ENCODE data around the gene MAML3. TPM values are rescaled to one million over a fixed set of nuclear protein-coding genes. Genes with fewer than 3 reads are reported as not detected.

MAML3 gene
- total and polyA plus RNA-seq, 4 experiments from 2014 or later: 0.15 to 3.7 (median 1.7) TPM

GRCh38 chr4:139880841-139881240 is 273.1 kb downstream of the MAML3 start:
- Histone ChIP-seq H3K9me3 (ENCODE audit: control insufficient read depth in 1 of 2, low read length in 2 of 2) (no peaks in the 10 kb centered on the region), H3K36me3 (ENCODE audit: insufficient read depth, low read length) (no peaks in the 10 kb centered on the region), H3K4me1 (ENCODE audit: insufficient read depth, low read length) (no peaks in the 10 kb centered on the region), H3K4me3 (ENCODE audit: low read length in 2 of 2) (no peak overlapping the region), H3K27ac (ENCODE audit: low read depth, low read length) (no peak overlapping the region), H3K27me3 (ENCODE audit: insufficient read depth, low read length) (no peaks in the 10 kb centered on the region)
- peaks cover 0 to 4% of the 10 kb centered on the region in 2 donors for H3K36me3 Mint-ChIP-seq
- DNase-seq: no peak
- no peak overlapping the region for H3K27ac Mint-ChIP-seq
- H3K27me3 Mint-ChIP-seq: no peaks in the 10 kb centered on the region
- POLR2A ChIA-PET (ENCODE audit: partially characterized antibody): no interaction called here
- intact Hi-C loops (cut with micrococcal nuclease): no loop called here
- CTCF ChIA-PET (ENCODE audit: partially characterized antibody): no interaction called here
- no peaks in the 10 kb centered on the region for H3K4me1 Mint-ChIP-seq
- peaks cover 0 to 3% (median 2%) of the 10 kb centered on the region in 8 donors for H3K9me3 Mint-ChIP-seq
- H3K4me3 Mint-ChIP-seq: no peak overlapping the region

GRCh38 chr4:139878050-139878449 is 275.9 kb downstream of the MAML3 start:
- no peak overlapping the region for H3K4me3 ChIP-seq (ENCODE audit: low read length in 2 of 2)
- intact Hi-C loops (cut with micrococcal nuclease): no loop called here
- no peaks in the 10 kb centered on the region for H3K4me1 ChIP-seq (ENCODE audit: insufficient read depth, low read length)
- no peak overlapping the region for H3K27ac ChIP-seq (ENCODE audit: low read depth, low read length)
- DNase-seq: no peak
- H3K36me3 Mint-ChIP-seq: no peaks in the 10 kb centered on the region
- H3K27me3 ChIP-seq (ENCODE audit: insufficient read depth, low read length): no peaks in the 10 kb centered on the region
- H3K4me1 Mint-ChIP-seq: no peaks in the 10 kb centered on the region
- no peaks in the 10 kb centered on the region for H3K36me3 ChIP-seq (ENCODE audit: insufficient read depth, low read length)
- H3K9me3 ChIP-seq (ENCODE audit: control insufficient read depth in 1 of 2, low read length in 2 of 2): no peaks in the 10 kb centered on the region
- no peak overlapping the region for H3K27ac Mint-ChIP-seq
- POLR2A ChIA-PET (ENCODE audit: partially characterized antibody): no interaction called here
- H3K4me3 Mint-ChIP-seq: no peak overlapping the region
- H3K9me3 Mint-ChIP-seq: peaks cover 0 to 8% (median 0%) of the 10 kb centered on the region in 8 donors
- CTCF ChIA-PET (ENCODE audit: partially characterized antibody): no interaction called here
- H3K27me3 Mint-ChIP-seq: no peaks in the 10 kb centered on the region

- peaks cover 0 to 5% (median 0%) of the 10 kb centered on the region in 8 donors for H3K9me3 Mint-ChIP-seq
- Histone ChIP-seq H3K4me3 (ENCODE audit: low read length in 2 of 2) (no peak overlapping the region), H3K27me3 (ENCODE audit: insufficient read depth, low read length) (no peaks in the 10 kb centered on the region), H3K36me3 (ENCODE audit: insufficient read depth, low read length) (no peaks in the 10 kb centered on the region), H3K27ac (ENCODE audit: low read depth, low read length) (no peak overlapping the region), H3K9me3 (ENCODE audit: control insufficient read depth in 1 of 2, low read length in 2 of 2) (no peaks in the 10 kb centered on the region), H3K4me1 (ENCODE audit: insufficient read depth, low read length) (no peaks in the 10 kb centered on the region)
- H3K36me3 Mint-ChIP-seq: no peaks in the 10 kb centered on the region
- CTCF ChIA-PET (ENCODE audit: partially characterized antibody): no interaction called here
- no peak overlapping the region for H3K4me3 Mint-ChIP-seq
- POLR2A ChIA-PET (ENCODE audit: partially characterized antibody): interaction anchor here (0.6 kb wide), 1 partner anchor 72 kb away, joined by 3 read pairs; no protein-coding TSS in a partner anchor
- no peaks in the 10 kb centered on the region for H3K4me1 Mint-ChIP-seq
- no peak overlapping the region for H3K27ac Mint-ChIP-seq
- no peaks in the 10 kb centered on the region for H3K27me3 Mint-ChIP-seq
- no peak for DNase-seq
- intact Hi-C loops (cut with micrococcal nuclease): no loop called here
Observed at GRCh38 chr4:139876337-139876941, 277.5 kb downstream of the MAML3 start.

DNA sequence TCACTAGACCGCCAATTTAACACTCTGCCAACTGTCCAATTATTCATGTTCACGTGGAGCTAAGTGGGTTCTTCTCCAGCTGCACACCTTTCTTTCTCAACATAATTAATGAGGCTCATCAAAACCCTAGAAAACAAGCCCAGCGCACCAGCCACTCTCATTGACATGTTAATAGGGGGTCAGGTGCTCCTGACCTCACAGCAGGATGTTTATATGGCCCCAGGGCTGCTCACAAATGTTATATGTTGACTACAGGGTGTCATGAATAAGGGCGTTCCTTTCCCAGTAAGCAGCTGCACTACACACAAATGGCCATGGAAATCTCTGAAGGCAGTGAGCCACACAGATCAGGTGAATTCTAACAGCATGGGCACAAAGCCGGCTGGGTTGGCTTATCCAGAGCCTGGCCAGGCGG is 278.6 kb downstream of the MAML3 start:
- POLR2A ChIA-PET (ENCODE audit: partially characterized antibody): no interaction called here
- no peaks in the 10 kb centered on the region for H3K4me1 Mint-ChIP-seq

DNA sequence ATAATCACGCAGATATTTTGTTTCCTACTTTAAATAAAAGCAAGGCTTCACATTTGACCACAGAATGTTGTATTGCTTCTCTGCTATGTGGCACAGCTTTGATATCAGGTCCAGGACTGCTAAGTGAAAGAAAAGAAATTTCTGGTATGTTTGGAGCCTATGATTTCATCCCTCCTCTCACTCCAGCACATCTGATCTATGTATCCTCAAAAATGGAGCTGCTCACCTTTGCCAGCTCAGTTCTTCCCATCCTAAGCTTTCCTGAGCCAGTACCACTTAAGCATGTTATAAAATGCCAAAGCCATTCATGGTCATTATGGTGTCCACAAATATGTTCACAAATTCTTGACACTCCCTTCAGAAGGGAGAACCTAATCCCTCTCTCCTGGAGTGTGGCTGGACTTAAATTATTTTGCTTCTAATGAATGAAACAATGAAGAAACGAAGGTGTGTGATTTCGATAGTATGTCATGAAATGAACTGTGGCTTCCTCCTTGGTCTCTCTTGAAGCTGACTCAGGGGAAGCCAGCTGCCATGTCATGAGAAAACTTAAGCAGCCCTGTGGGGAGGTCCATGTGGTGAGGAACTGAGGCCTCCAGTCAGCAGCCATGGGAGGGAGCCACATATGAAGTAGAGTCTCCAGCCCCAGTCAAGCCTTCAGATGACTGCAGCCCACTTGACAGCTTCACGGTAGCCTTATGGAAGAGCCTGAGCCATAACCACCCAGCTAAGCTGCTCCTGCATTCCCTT is 280.7 kb downstream of the MAML3 start:
- Mint-ChIP-seq H3K27ac (peak overlapping the region in 1 of 7 donors; percentile 42), H3K9me3 (peaks cover 0 to 5% (median 0%) of the 10 kb centered on the region in 8 donors), H3K4me1 (no peaks in the 10 kb centered on the region), H3K36me3 (no peaks in the 10 kb centered on the region), H3K27me3 (no peaks in the 10 kb centered on the region), H3K4me3 (no peak overlapping the region)
- Histone ChIP-seq H3K27ac (ENCODE audit: low read depth, low read length) (no peak overlapping the region), H3K4me3 (ENCODE audit: low read length in 2 of 2) (no peak overlapping the region), H3K36me3 (ENCODE audit: insufficient read depth, low read length) (no peaks in the 10 kb centered on the region), H3K27me3 (ENCODE audit: insufficient read depth, low read length) (no peaks in the 10 kb centered on the region), H3K9me3 (ENCODE audit: control insufficient read depth in 1 of 2, low read length in 2 of 2) (no peaks in the 10 kb centered on the region), H3K4me1 (ENCODE audit: insufficient read depth, low read length) (no peaks in the 10 kb centered on the region)
- intact Hi-C loops (cut with micrococcal nuclease): no loop called here
- ChIA-PET CTCF (ENCODE audit: partially characterized antibody) (no interaction called here), POLR2A (ENCODE audit: partially characterized antibody) (interaction anchor here (0.6 kb wide), 1 partner anchor 10 kb away, joined by 3 read pairs; no protein-coding TSS in a partner anchor)
- no peak for DNase-seq

More for the DNA sequence above, 278.6 kb downstream of the MAML3 start:
- Histone ChIP-seq H3K4me3 (ENCODE audit: low read length in 2 of 2) (no peak overlapping the region), H3K9me3 (ENCODE audit: control insufficient read depth in 1 of 2, low read length in 2 of 2) (no peaks in the 10 kb centered on the region), H3K27me3 (ENCODE audit: insufficient read depth, low read length) (no peaks in the 10 kb centered on the region), H3K27ac (ENCODE audit: low read depth, low read length) (no peak overlapping the region), H3K4me1 (ENCODE audit: insufficient read depth, low read length) (no peaks in the 10 kb centered on the region), H3K36me3 (ENCODE audit: insufficient read depth, low read length) (no peaks in the 10 kb centered on the region)
- H3K27me3 Mint-ChIP-seq: no peaks in the 10 kb centered on the region
- H3K36me3 Mint-ChIP-seq: no peaks in the 10 kb centered on the region
- CTCF ChIA-PET (ENCODE audit: partially characterized antibody): interaction anchor here (0.5 kb wide), 1 partner anchor 105 kb away, joined by 3 read pairs; no protein-coding TSS in a partner anchor
- no peak overlapping the region for H3K4me3 Mint-ChIP-seq
- intact Hi-C loops (cut with micrococcal nuclease): no loop called here
- peaks cover 0 to 5% (median 0%) of the 10 kb centered on the region in 8 donors for H3K9me3 Mint-ChIP-seq
- H3K27ac Mint-ChIP-seq: no peak overlapping the region
- no peak for DNase-seq

GRCh38 chr4:139872274-139872673 is 281.7 kb downstream of the MAML3 start:
- Histone ChIP-seq H3K9me3 (ENCODE audit: control insufficient read depth in 1 of 2, low read length in 2 of 2) (no peaks in the 10 kb centered on the region), H3K4me3 (ENCODE audit: low read length in 2 of 2) (no peak overlapping the region), H3K27me3 (ENCODE audit: insufficient read depth, low read length) (no peaks in the 10 kb centered on the region), H3K27ac (ENCODE audit: low read depth, low read length) (no peak overlapping the region), H3K36me3 (ENCODE audit: insufficient read depth, low read length) (no peaks in the 10 kb centered on the region), H3K4me1 (ENCODE audit: insufficient read depth, low read length) (no peaks in the 10 kb centered on the region)
- Mint-ChIP-seq H3K4me1 (no peaks in the 10 kb centered on the region), H3K36me3 (no peaks in the 10 kb centered on the region), H3K4me3 (no peak overlapping the region), H3K27me3 (no peaks in the 10 kb centered on the region), H3K27ac (peak overlapping the region in 1 of 7 donors; percentile 39), H3K9me3 (peaks cover 0 to 5% (median 0%) of the 10 kb centered on the region in 8 donors)
- ChIA-PET POLR2A (ENCODE audit: partially characterized antibody) (no interaction called here), CTCF (ENCODE audit: partially characterized antibody) (no interaction called here)
- intact Hi-C loops (cut with micrococcal nuclease): no loop called here
- no peak for DNase-seq

GRCh38 chr4:139869810-139870209 is 284.2 kb downstream of the MAML3 start:
- Histone ChIP-seq H3K27me3 (ENCODE audit: insufficient read depth, low read length) (no peaks in the 10 kb centered on the region), H3K4me1 (ENCODE audit: insufficient read depth, low read length) (no peaks in the 10 kb centered on the region), H3K9me3 (ENCODE audit: control insufficient read depth in 1 of 2, low read length in 2 of 2) (no peaks in the 10 kb centered on the region), H3K4me3 (ENCODE audit: low read length in 2 of 2) (no peak overlapping the region), H3K36me3 (ENCODE audit: insufficient read depth, low read length) (no peaks in the 10 kb centered on the region), H3K27ac (ENCODE audit: low read depth, low read length) (no peak overlapping the region)
- intact Hi-C loops (cut with micrococcal nuclease): no loop called here
- ChIA-PET CTCF (ENCODE audit: partially characterized antibody) (no interaction called here), POLR2A (ENCODE audit: partially characterized antibody) (no interaction called here)
- no peaks in the 10 kb centered on the region for H3K36me3 Mint-ChIP-seq
- no peaks in the 10 kb centered on the region for H3K27me3 Mint-ChIP-seq
- H3K4me1 Mint-ChIP-seq: no peaks in the 10 kb centered on the region
- H3K27ac Mint-ChIP-seq: no peak overlapping the region
- H3K4me3 Mint-ChIP-seq: no peak overlapping the region
- DNase-seq: no peak
- H3K9me3 Mint-ChIP-seq: peaks cover 0 to 3% (median 0%) of the 10 kb centered on the region in 8 donors
